OCI-LY1 (cell line): ENCODE measurements around the gene SLC31A2.

ENCODE experiments used
- CTCF ChIP-seq: fragments of 200-600 bp; sonication (generic), shearing (Covaris generic); IDR thresholded peaks from 2 replicates; pipeline ENCODE4 v1.5.1; 2017; ENCODE audit warnings: mild to moderate bottlenecking, antibody characterized with exemption, low read length, moderate library complexity, mixed read lengths
- EZH2 ChIP-seq: fragments of 200-600 bp; sonication (generic), shearing (Covaris generic); IDR thresholded peaks from 2 replicates; pipeline ENCODE4 v1.8.0; 2017; ENCODE audit warnings: borderline replicate concordance, mixed run types, mild to moderate bottlenecking, antibody characterized with exemption, low read length, moderate library complexity, mixed read lengths

GRCh38 chr9:113160571-113160970 lies 9.8 kb downstream of the SLC31A2 start:
- no peak for TF ChIP-seq CTCF
- no peak for TF ChIP-seq EZH2
